ENCODE results near the gene COL9A1. TPM values are rescaled to one million over a fixed set of nuclear protein-coding genes. Genes with fewer than 3 reads are reported as not detected.

The COL9A1 gene
- total RNA-seq, 3 donors from 2014 or later (not counting 1 experiment from before 2014, with no cell fraction given) = not detected

- Mint-ChIP-seq H3K27ac (no peak overlapping the region), H3K36me3 (no peaks in the 10 kb centered on the region), H3K4me3 (no peak overlapping the region), H3K27me3 (ENCODE audit: low read depth in 2 of 2) (no peaks in the 10 kb centered on the region), H3K4me1 (no peaks in the 10 kb centered on the region), H3K9me3 (no peaks in the 10 kb centered on the region)
- no peaks in the 10 kb centered on the region for H3K36me3 ChIP-seq (ENCODE audit: control insufficient read depth, insufficient read depth, low read length)
- intact Hi-C loops (cut with micrococcal nuclease) = no loop called here
- TF ChIP-seq CTCF (IDR thresholded peaks at IDR 0.05) = no peak
- H3K9me3 ChIP-seq (ENCODE audit: control insufficient read depth, insufficient read depth, low read length) = no peaks in the 10 kb centered on the region
- H3K4me3 ChIP-seq (ENCODE audit: low read length) = no peak overlapping the region
- no peaks in the 10 kb centered on the region for H3K4me1 ChIP-seq (ENCODE audit: control insufficient read depth, insufficient read depth, low read length)
- no peaks in the 10 kb centered on the region for H3K27me3 ChIP-seq (ENCODE audit: control insufficient read depth, insufficient read depth, low read length)
- H3K27ac ChIP-seq (ENCODE audit: low read length) = no peak overlapping the region
- ATAC-seq = no peak
- WGBS (ENCODE audit: insufficient coverage) = 79% methylated on average over 2 of the region's 2 CpGs
- DNase-seq = no peak
Observed at GRCh38 chr6:70180183-70180900, 122.5 kb downstream of the COL9A1 start.

- no peaks in the 10 kb centered on the region for H3K36me3 Mint-ChIP-seq
- no peaks in the 10 kb centered on the region for H3K27me3 Mint-ChIP-seq (ENCODE audit: low read depth in 2 of 2)
- H3K36me3 ChIP-seq (ENCODE audit: control insufficient read depth, insufficient read depth, low read length) = no peaks in the 10 kb centered on the region
- no peak overlapping the region for H3K4me3 ChIP-seq (ENCODE audit: low read length)
- H3K27ac ChIP-seq (ENCODE audit: low read length) = no peak overlapping the region
- no peaks in the 10 kb centered on the region for H3K27me3 ChIP-seq (ENCODE audit: control insufficient read depth, insufficient read depth, low read length)
- no peaks in the 10 kb centered on the region for H3K9me3 ChIP-seq (ENCODE audit: control insufficient read depth, insufficient read depth, low read length)
- intact Hi-C loops (cut with micrococcal nuclease) = no loop called here
- H3K27ac Mint-ChIP-seq = no peak overlapping the region
- no peaks in the 10 kb centered on the region for H3K4me1 ChIP-seq (ENCODE audit: control insufficient read depth, insufficient read depth, low read length)
- ATAC-seq = no peak
- no peaks in the 10 kb centered on the region for H3K4me1 Mint-ChIP-seq
- H3K9me3 Mint-ChIP-seq = peaks cover 3 to 11% of the 10 kb centered on the region in 2 donors
- TF ChIP-seq CTCF (IDR thresholded peaks at IDR 0.05) = no peak
- H3K4me3 Mint-ChIP-seq = no peak overlapping the region
- DNase-seq = no peak
- WGBS (ENCODE audit: insufficient coverage) = 88% methylated on average over 3 of the region's 3 CpGs
Observed at GRCh38 chr6:70176842-70177550, 125.9 kb downstream of the COL9A1 start.

- Histone ChIP-seq H3K4me3 (ENCODE audit: low read length) (no peak overlapping the region), H3K36me3 (ENCODE audit: control insufficient read depth, insufficient read depth, low read length) (no peaks in the 10 kb centered on the region), H3K27me3 (ENCODE audit: control insufficient read depth, insufficient read depth, low read length) (no peaks in the 10 kb centered on the region), H3K27ac (ENCODE audit: low read length) (no peak overlapping the region), H3K9me3 (ENCODE audit: control insufficient read depth, insufficient read depth, low read length) (no peaks in the 10 kb centered on the region), H3K4me1 (ENCODE audit: control insufficient read depth, insufficient read depth, low read length) (no peaks in the 10 kb centered on the region)
- H3K4me1 Mint-ChIP-seq = no peaks in the 10 kb centered on the region
- H3K9me3 Mint-ChIP-seq = peaks cover 3 to 11% of the 10 kb centered on the region in 2 donors
- no peaks in the 10 kb centered on the region for H3K27me3 Mint-ChIP-seq (ENCODE audit: low read depth in 2 of 2)
- 100% methylated on average over 1 of the region's 2 CpGs for WGBS (ENCODE audit: insufficient coverage)
- no peak for TF ChIP-seq CTCF (IDR thresholded peaks at IDR 0.05)
- intact Hi-C loops (cut with micrococcal nuclease) = no loop called here
- no peak for ATAC-seq
- no peak overlapping the region for H3K4me3 Mint-ChIP-seq
- no peak overlapping the region for H3K27ac Mint-ChIP-seq
- H3K36me3 Mint-ChIP-seq = no peaks in the 10 kb centered on the region
- DNase-seq = no peak
Observed at GRCh38 chr6:70175770-70176169, 127.1 kb downstream of the COL9A1 start.
